GM10266 (cell line): Measurements from ENCODE around the gene GPR39.

ENCODE experiments used
- DNase-seq: peaks from one replicate; pipeline ENCODE4 v3.0.0; 2012; ENCODE audit errors: extremely low spot score
- TF ChIP-seq, protein P1 (sequence below): IDR thresholded peaks from 2 replicates; pipeline ENCODE4 v1.5.1; 2012; ENCODE audit warnings: mild to moderate bottlenecking, low read depth; ENCODE audit not compliant: control insufficient read depth, insufficient read depth; ENCODE audit errors: missing control alignments

The GPR39 gene

DNA sequence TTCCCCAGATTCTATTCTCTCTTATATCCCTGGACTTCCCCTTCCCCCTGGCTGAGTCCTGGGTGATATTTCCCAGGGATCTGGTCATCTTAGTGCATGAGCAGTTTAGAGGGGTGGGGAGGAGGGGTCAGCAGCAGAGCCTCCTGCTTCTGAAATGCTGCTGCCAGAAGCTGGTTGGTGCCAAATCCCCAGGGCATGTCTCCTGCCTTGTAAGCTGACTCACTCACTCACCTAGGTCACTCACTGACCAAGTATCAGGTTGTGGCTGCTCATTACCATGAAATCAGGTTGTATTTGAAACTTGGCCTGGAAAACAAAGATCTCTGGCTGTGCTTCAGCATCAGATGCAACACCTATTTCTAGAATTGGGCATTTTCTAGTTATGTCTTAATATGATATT lies 14.3 kb downstream of the GPR39 start:
- DNase-seq, result no peak
- TF ChIP-seq, protein P1, sequence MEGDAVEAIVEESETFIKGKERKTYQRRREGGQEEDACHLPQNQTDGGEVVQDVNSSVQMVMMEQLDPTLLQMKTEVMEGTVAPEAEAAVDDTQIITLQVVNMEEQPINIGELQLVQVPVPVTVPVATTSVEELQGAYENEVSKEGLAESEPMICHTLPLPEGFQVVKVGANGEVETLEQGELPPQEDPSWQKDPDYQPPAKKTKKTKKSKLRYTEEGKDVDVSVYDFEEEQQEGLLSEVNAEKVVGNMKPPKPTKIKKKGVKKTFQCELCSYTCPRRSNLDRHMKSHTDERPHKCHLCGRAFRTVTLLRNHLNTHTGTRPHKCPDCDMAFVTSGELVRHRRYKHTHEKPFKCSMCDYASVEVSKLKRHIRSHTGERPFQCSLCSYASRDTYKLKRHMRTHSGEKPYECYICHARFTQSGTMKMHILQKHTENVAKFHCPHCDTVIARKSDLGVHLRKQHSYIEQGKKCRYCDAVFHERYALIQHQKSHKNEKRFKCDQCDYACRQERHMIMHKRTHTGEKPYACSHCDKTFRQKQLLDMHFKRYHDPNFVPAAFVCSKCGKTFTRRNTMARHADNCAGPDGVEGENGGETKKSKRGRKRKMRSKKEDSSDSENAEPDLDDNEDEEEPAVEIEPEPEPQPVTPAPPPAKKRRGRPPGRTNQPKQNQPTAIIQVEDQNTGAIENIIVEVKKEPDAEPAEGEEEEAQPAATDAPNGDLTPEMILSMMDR, result no peak

- no peak for DNase-seq
- TF ChIP-seq, protein P1, result no peak
Measured at GRCh38 chr2:132437852-132438669, 21.5 kb downstream of the GPR39 start.

DNA sequence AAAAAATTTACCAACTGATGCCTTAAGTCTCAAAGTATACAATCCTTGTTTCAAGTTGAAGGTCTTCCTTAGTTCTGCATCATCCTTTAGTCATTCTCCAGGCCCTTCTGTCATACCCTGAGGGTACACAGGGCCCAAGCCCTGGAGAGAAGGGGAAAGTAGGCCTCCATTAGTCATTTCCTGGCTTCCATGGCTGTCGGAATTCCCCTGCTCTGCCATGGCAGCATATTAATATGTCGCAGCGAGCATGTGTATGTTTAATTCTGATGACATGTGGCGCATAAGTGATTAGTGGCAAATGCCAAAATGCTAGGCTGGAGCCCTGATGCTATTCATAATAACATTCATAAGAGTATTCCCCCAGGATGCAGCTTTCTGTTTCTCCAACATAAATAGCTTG lies 22.1 kb downstream of the GPR39 start:
- TF ChIP-seq, protein P1, result no peak
- DNase-seq, result no peak

DNA sequence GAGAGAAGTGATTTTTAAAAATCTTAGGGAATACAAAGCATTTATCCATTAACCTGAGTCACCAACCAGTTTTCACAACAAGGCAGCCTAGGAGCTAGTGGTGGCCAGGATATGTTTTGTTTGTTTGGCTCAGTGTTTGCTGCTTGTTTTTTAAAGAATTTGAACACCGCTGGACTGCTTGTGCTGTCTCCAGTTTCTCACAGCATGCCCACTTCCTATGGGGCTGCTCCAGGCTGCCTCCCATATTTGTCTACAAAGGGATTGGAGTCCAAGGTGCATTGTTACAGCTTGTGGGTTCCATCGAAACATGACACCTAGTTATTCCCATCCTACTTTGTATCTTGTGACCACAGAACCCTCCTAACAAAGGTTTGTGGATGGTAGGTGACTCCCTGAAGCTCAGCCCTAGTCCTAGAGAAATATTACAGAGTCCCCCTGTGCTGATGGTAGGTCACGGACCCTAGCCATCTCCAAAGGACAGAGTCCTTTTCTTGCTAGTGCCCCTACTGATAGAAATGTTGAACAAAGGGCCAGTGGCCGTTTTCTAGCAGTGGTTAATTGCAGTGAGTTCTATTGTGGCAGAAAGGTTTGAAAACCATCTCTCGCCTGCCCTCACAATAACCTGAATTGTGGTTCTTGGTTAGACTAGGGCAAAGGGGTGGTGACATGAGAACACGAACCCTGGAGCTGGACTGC lies 23.2 kb downstream of the GPR39 start:
- DNase-seq, result no peak
- TF ChIP-seq, protein P1, result no peak

GRCh38 chr2:132441051-132441450 lies 24.4 kb downstream of the GPR39 start:
- TF ChIP-seq, protein P1, result no peak
- DNase-seq, result no peak

DNA sequence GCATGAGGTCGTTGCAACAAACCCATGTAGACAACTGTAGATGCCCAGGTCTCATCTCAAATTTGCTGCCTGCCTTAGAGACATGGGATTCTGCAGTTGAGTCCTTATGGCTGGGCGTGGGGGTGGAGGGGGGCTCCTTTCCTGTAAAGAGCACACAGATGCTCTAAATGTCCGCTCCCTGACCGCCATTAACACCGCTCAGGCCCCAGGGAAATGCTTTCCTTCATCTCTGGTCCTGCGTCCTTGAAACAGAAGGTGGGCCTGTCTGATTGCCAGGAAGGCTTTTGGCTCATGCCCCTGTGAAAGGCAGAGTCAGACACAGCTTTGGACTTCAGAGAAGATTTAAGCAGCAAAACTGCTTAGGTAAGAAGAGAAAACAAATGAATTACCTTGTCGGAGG lies 25.7 kb downstream of the GPR39 start:
- TF ChIP-seq, protein P1, result no peak
- no peak for DNase-seq

DNA sequence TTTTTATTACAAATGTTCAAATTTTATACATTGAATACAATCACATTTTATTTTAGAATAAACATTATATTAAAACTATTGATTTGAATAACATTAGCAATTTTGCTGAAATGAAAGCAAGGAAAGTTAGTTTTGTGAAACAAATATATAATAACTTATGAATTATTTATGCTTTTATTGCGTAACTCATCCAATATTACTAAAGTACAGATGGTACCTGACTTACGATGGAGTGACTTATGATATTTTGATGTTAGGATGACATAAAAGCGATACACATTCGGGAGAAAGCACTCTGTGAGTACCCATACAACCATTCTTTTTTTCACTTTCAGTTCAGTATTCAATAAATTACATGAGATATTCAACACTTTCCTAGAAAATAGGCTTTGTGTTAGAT lies 26.5 kb downstream of the GPR39 start:
- no peak for DNase-seq
- TF ChIP-seq, protein P1, result no peak
